ENCODE data around the gene ELAVL4.

DNA sequence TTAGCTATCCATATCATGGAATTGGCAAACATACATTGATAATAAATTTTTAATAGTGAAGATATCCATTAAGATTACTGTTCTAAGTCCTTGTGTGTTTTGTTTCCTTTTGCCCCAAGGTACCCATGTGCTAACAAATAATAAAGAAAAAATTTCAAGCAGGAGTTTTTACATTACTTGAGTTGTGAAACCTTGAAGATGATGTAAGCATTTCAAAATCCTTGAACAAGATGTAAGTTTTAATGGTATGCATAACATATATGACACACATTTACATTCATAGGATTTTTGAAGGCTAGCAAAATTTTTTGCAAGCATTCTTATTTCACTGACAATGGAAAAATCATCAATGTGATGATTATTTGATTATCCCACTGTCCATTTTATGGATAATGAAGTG is 10.9 kb upstream of the ELAVL4 start:
- no peak for TF ChIP-seq CTCF (IDR thresholded peaks at IDR 0.05; ENCODE audit: insufficient read depth, low read depth, low read length)
- TF ChIP-seq EZH2 (IDR thresholded peaks at IDR 0.05; ENCODE audit: insufficient read depth, low read length) = no peak
